HepG2 (cell line): Measurements from ENCODE around the gene SLC22A31. TPM values are rescaled to one million over a fixed set of nuclear protein-coding genes. Genes with fewer than 3 reads are reported as not detected.
A peak's percentile ranks its signal among the peaks of the same experiment; 100 is the strongest.

Source experiments
- BRF2 ChIP-seq: sonication (generic); formaldehyde crosslinking; IDR thresholded peaks from 2 replicates; pipeline ENCODE4 v1.8.1; 2022; ENCODE audit warnings: mild to moderate bottlenecking, missing genetic modification reagents
- CEBPB ChIP-seq: IDR thresholded peaks from 2 replicates; pipeline ENCODE4 v1.6.1; 2011; ENCODE audit warnings: low read depth, low read length, improper control_type of control experiment, borderline replicate concordance
- CERS6 ChIP-seq: sonication (generic); formaldehyde crosslinking; IDR thresholded peaks from 2 replicates; pipeline ENCODE4 v1.5.0; 2020; ENCODE audit warnings: missing genetic modification reagents
- GTF2F1 ChIP-seq: fragments of 150-350 bp; IDR thresholded peaks from 2 replicates; pipeline ENCODE4 v1.6.1; 2014; ENCODE audit warnings: low read length
- HNRNPL ChIP-seq: fragments of 200-400 bp; formaldehyde crosslinking; IDR thresholded peaks from 2 replicates; pipeline ENCODE4 v1.6.1; 2017; ENCODE audit warnings: mild to moderate bottlenecking, low read depth, low read length
- HOXA5 ChIP-seq: sonication (generic); formaldehyde crosslinking; IDR thresholded peaks from 2 replicates; pipeline ENCODE4 v1.4.0; 2020; ENCODE audit warnings: missing genetic modification reagents
- MYNN ChIP-seq: sonication (generic); formaldehyde crosslinking; IDR thresholded peaks from 2 replicates; pipeline ENCODE4 v1.4.0; 2020; ENCODE audit warnings: mild to moderate bottlenecking, low read depth, missing genetic modification reagents
- SRSF1 ChIP-seq: fragments of 200-400 bp; formaldehyde crosslinking; optimal IDR thresholded peaks from 2 replicates; pipeline ENCODE3; 2017; ENCODE audit warnings: mild to moderate bottlenecking, low read depth, low read length, moderate library complexity
- THAP7 ChIP-seq: sonication (generic); formaldehyde crosslinking; IDR thresholded peaks from 2 replicates; pipeline ENCODE4 v1.8.1; 2023; ENCODE audit warnings: mild to moderate bottlenecking, missing genetic modification reagents
- ZNF251 ChIP-seq: sonication (generic); formaldehyde crosslinking; IDR thresholded peaks from 2 replicates; pipeline ENCODE4 v1.9.0; 2021; ENCODE audit warnings: mild to moderate bottlenecking, missing genetic modification reagents
- ZNF343 ChIP-seq: sonication (generic); formaldehyde crosslinking; IDR thresholded peaks from 2 replicates; pipeline ENCODE4 v1.4.0; 2020; ENCODE audit warnings: mild to moderate bottlenecking, missing genetic modification reagents
- ZNF598 ChIP-seq: sonication (generic); formaldehyde crosslinking; IDR thresholded peaks from 2 replicates; pipeline ENCODE4 v1.5.1; 2020; ENCODE audit warnings: mild to moderate bottlenecking, missing genetic modification reagents, borderline replicate concordance
- ZNF768 ChIP-seq: sonication (generic); formaldehyde crosslinking; IDR thresholded peaks from 2 replicates; pipeline ENCODE4 v1.4.0; 2020; ENCODE audit warnings: missing genetic modification reagents
- ZXDC ChIP-seq: sonication (generic); formaldehyde crosslinking; IDR thresholded peaks from 2 replicates; pipeline ENCODE4 v1.5.0; 2020; ENCODE audit warnings: mild to moderate bottlenecking, missing genetic modification reagents
- polyA plus RNA-seq, 8 experiments: library from polyadenylated mRNA; depleted of rRNA in 3 of 8; stranded (reverse) in 7 of 8; unstranded in 1 of 8; fragments of >200 nt; fragmentation: Illumina TruSeq in 4 of 8; extraction: Trizol in 4 of 8; gene quantifications; 2 replicates each; pipeline versions ENCODE4 v1.2.1 to v1.2.3, GENCODE V29; 2011 to 2016; ENCODE audit warnings: low read depth in 4 of 8, missing spikeins in 1 of 8, mixed read lengths in 1 of 8; ENCODE audit not compliant: insufficient read depth in 1 of 8
- total RNA-seq, 5 experiments: library from RNA; depleted of rRNA; stranded (reverse); fragments of >200 nt; fragmentation: Illumina TruSeq; extraction: Trizol; gene quantifications; 2 replicates each; pipeline ENCODE4 v1.2.3, GENCODE V29; 2016; ENCODE audit warnings: low read depth in 1 of 5

SLC22A31 gene
- total and polyA plus RNA-seq, 2 of the 13 experiments (the other 11 are each of a cell fraction or from before 2014, with no cell fraction given), result 67.3 to 83.3 TPM

GRCh38 chr16:89217388-89218191 lies 17.3 kb upstream of the SLC22A31 start, which contains the start of gene ZNF778 (continued):
- peak; percentile 51; the same call in 1 of the 2 replicates for TF ChIP-seq CERS6 (CRISPR knock-in tag)
- peak; percentile 74; the same call in 1 of the 2 replicates for TF ChIP-seq ZNF768 (CRISPR knock-in tag)
- peak; percentile 97; the same call in 1 of the 2 replicates for TF ChIP-seq ZNF598
- TF ChIP-seq ZNF343 (CRISPR knock-in tag), result 0 out of 2 replicates have a peak, but pooled peaks have one; percentile 36
- TF ChIP-seq SRSF1, result peak; percentile 72
- TF ChIP-seq ZXDC (CRISPR knock-in tag), result peak; percentile 75; the same call in 1 of the 2 replicates
- TF ChIP-seq GTF2F1, result no peak
- no peak for TF ChIP-seq THAP7 (CRISPR knock-in tag)
- TF ChIP-seq CEBPB, result no peak
- 0 out of 2 replicates have a peak, but pooled peaks have one; percentile 25 for TF ChIP-seq HNRNPL
- no peak for TF ChIP-seq ZNF251 (CRISPR knock-in tag)
- TF ChIP-seq BRF2, result peak; percentile 67; the same call in 1 of the 2 replicates
- TF ChIP-seq HOXA5, result peak; percentile 91
- 0 out of 2 replicates have a peak, but pooled peaks have one; percentile 54 for TF ChIP-seq MYNN (CRISPR knock-in tag)
